Activated CD4-positive, alpha-beta memory T cell treated with anti-CD3 and anti-CD28 coated beads for 36 hours (primary cell): ENCODE data around the gene LARP1. TPM values are rescaled to one million over a fixed set of nuclear protein-coding genes. Genes with fewer than 3 reads are reported as not detected.
"Not testable (repeated sequence)": the region's sequence is repeated elsewhere in the genome, so short reads cannot be mapped to it uniquely, and the experiment has no call there.

Experiments
- CTCF ChIA-PET: fragments of 350-600 bp; sonication (Branson Sonifier 250); formaldehyde crosslinking; loops from one replicate; lab custom pipeline; 2021; ENCODE audit warnings: antibody characterized with exemption, inconsistent platforms; lab: Charles Lee
- POLR2A ChIA-PET: fragments of 350-600 bp; sonication (Branson Sonifier 250); formaldehyde crosslinking; loops from one replicate; lab custom pipeline; 2021; ENCODE audit warnings: antibody characterized with exemption; lab: Charles Lee
- DNase-seq: peaks from one replicate; pipeline ENCODE4 v3.0.0-alpha.2; 2020
- H3K27ac Mint-ChIP-seq: one replicate; pipeline ENCODE4 v1.8.0; 2021; ENCODE audit warnings: mixed read lengths
- H3K27me3 Mint-ChIP-seq: one replicate; pipeline ENCODE4 v1.8.0; 2021; ENCODE audit warnings: mixed read lengths
- H3K36me3 Mint-ChIP-seq: one replicate; pipeline ENCODE4 v1.8.0; 2021; ENCODE audit warnings: mixed read lengths
- H3K4me1 Mint-ChIP-seq: one replicate; pipeline ENCODE4 v1.8.0; 2021; ENCODE audit warnings: low read depth, mixed read lengths
- H3K4me3 Mint-ChIP-seq: one replicate; pipeline ENCODE4 v1.8.0; 2021; ENCODE audit warnings: mild to moderate bottlenecking, mixed read lengths
- H3K9me3 Mint-ChIP-seq: one replicate; pipeline ENCODE4 v1.8.0; 2021; ENCODE audit warnings: mixed read lengths
- intact Hi-C: fragments of 100-400 bp; cut with micrococcal nuclease; formaldehyde crosslinking; loops from one replicate; pipeline ENCODE4 v1.15.1; 2023
- total RNA-seq, 2 experiments: library from RNA; stranded (reverse); gene quantifications; one replicate each; pipeline ENCODE4 v1.2.3, GENCODE V29; 2021

Gene LARP1
- total RNA-seq, 2 experiments from 2014 or later = 186 to 201 TPM

- CTCF ChIA-PET = no interaction called here
- Mint-ChIP-seq H3K4me3 (no peak overlapping the region), H3K27me3 (no peaks in the 10 kb centered on the region), H3K27ac (no peak overlapping the region), H3K36me3 (no peaks in the 10 kb centered on the region), H3K9me3 (no peaks in the 10 kb centered on the region), H3K4me1 (no peaks in the 10 kb centered on the region)
- intact Hi-C loops = no loop called here
- POLR2A ChIA-PET = no interaction called here
- DNase-seq = no peak
These were observed 32.2 kb upstream of the LARP1 start for GRCh38 chr5:154722936-154723335.

DNA sequence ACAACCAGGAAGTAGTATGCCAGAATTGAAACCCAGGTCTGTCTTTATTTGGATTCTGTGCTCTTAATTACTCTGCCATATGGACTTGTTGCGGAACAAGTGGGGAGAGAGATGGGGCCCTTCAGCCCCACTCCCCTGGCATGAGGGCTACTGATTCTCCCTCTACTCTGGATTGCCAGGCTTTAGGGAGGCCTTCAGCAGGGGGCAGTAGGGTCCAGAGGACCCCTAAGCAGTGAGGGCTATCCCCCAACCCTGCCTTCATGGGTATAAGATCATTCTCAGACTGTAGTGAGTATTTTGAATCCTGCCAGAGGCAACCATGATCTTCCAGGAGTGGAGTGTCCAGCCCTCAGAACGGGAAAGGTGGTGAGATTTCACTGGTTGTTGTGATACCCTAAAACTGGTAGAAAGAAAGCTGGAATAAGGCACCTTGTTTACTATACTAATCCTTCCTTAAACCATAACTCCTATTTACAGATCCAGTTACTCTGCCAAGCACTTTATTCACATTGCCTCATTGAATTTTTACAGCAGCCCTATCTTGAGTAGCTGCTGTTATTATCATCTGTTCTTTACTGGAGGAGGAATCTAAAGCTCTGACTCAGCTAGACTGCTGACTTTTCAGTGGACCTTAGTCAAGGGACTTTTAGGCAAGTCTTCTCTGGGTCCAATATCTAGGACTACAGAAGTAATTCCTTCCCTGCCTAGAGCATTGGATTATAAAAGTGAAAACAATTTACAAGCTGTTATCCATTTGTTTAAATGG is 31.3 kb upstream of the LARP1 start:
- H3K4me1 Mint-ChIP-seq = no peaks in the 10 kb centered on the region
- no peak overlapping the region for H3K4me3 Mint-ChIP-seq
- intact Hi-C loops = no loop called here
- CTCF ChIA-PET = no interaction called here
- H3K36me3 Mint-ChIP-seq = no peaks in the 10 kb centered on the region
- no peaks in the 10 kb centered on the region for H3K27me3 Mint-ChIP-seq
- no peak for DNase-seq
- H3K9me3 Mint-ChIP-seq = no peaks in the 10 kb centered on the region
- POLR2A ChIA-PET = no interaction called here
- no peak overlapping the region for H3K27ac Mint-ChIP-seq

DNA sequence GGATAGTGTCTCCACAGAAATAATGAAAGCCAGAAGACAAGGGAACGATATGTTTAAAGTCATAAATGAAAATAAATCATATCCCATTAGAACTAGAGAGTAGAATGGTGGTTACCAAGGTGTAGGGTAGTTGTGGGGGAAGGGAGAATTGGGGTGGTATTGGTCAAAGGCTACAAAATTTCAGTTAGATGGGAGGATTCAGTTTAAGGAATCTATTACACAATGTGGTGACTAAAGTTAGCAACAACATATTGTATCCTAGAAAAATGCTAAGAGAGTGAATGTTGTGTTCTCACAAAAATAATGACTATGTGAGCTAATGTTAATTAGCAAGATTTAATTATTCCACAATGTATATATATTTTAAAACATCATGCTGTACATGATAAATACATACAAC is 27.8 kb upstream of the LARP1 start:
- peaks cover 2% of the 10 kb centered on the region for H3K27me3 Mint-ChIP-seq
- H3K9me3 Mint-ChIP-seq = peaks cover 5% of the 10 kb centered on the region
- DNase-seq = no peak
- ChIA-PET CTCF (no interaction called here), POLR2A (no interaction called here)
- no peak overlapping the region for H3K27ac Mint-ChIP-seq
- no peak overlapping the region for H3K4me3 Mint-ChIP-seq
- H3K4me1 Mint-ChIP-seq = no peaks in the 10 kb centered on the region
- no peaks in the 10 kb centered on the region for H3K36me3 Mint-ChIP-seq
- intact Hi-C loops = no loop called here

GRCh38 chr5:154728939-154729588 is 26.1 kb upstream of the LARP1 start:
- H3K27ac Mint-ChIP-seq = no peak overlapping the region
- peaks cover 5% of the 10 kb centered on the region for H3K9me3 Mint-ChIP-seq
- no peaks in the 10 kb centered on the region for H3K4me1 Mint-ChIP-seq
- ChIA-PET CTCF (no interaction called here), POLR2A (no interaction called here)
- no peak for DNase-seq
- intact Hi-C loops = no loop called here
- no peak overlapping the region for H3K4me3 Mint-ChIP-seq
- no peaks in the 10 kb centered on the region for H3K36me3 Mint-ChIP-seq
- H3K27me3 Mint-ChIP-seq = peaks cover 2% of the 10 kb centered on the region

GRCh38 chr5:154729613-154730012 is 25.6 kb upstream of the LARP1 start:
- Mint-ChIP-seq H3K4me3 (no peak overlapping the region), H3K4me1 (no peaks in the 10 kb centered on the region), H3K27ac (no peak overlapping the region), H3K9me3 (peaks cover 5% of the 10 kb centered on the region), H3K27me3 (peaks cover 2% of the 10 kb centered on the region), H3K36me3 (no peaks in the 10 kb centered on the region)
- no peak for DNase-seq
- ChIA-PET CTCF (no interaction called here), POLR2A (no interaction called here)
- intact Hi-C loops = no loop called here

DNA sequence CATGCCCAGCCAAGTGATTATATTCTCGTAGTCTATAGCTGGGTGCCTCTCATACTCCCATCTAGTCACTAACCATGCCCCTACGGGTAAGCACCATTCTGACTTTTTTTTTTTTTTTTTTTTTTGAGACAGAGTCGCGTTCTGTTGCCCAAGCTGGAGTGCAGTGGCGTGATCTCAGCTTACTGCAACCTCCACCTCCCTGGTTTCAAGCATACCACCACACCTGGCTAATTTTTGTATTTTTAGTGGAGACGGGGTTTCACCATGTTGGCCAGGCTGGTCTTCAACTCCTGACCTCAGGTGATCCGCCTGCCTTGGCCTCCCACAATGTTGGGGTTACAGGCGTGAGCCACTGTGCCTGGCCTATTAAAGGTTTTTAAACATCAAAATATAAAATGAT is 24.4 kb upstream of the LARP1 start:
- H3K27me3 Mint-ChIP-seq, DNase-seq, H3K4me3 Mint-ChIP-seq, CTCF ChIA-PET, H3K27ac Mint-ChIP-seq, H3K4me1 Mint-ChIP-seq, intact Hi-C loops, H3K36me3 Mint-ChIP-seq, POLR2A ChIA-PET, H3K9me3 Mint-ChIP-seq: not testable (repeated sequence)

GRCh38 chr5:154732212-154732611 is 23.0 kb upstream of the LARP1 start:
- ChIA-PET POLR2A (no interaction called here), CTCF (no interaction called here)
- no peak for DNase-seq
- intact Hi-C loops = no loop called here
- no peak overlapping the region for H3K4me3 Mint-ChIP-seq
- H3K4me1 Mint-ChIP-seq = no peaks in the 10 kb centered on the region
- H3K27ac Mint-ChIP-seq = no peak overlapping the region
- peaks cover 2% of the 10 kb centered on the region for H3K27me3 Mint-ChIP-seq
- peaks cover 5% of the 10 kb centered on the region for H3K9me3 Mint-ChIP-seq
- no peaks in the 10 kb centered on the region for H3K36me3 Mint-ChIP-seq

DNA sequence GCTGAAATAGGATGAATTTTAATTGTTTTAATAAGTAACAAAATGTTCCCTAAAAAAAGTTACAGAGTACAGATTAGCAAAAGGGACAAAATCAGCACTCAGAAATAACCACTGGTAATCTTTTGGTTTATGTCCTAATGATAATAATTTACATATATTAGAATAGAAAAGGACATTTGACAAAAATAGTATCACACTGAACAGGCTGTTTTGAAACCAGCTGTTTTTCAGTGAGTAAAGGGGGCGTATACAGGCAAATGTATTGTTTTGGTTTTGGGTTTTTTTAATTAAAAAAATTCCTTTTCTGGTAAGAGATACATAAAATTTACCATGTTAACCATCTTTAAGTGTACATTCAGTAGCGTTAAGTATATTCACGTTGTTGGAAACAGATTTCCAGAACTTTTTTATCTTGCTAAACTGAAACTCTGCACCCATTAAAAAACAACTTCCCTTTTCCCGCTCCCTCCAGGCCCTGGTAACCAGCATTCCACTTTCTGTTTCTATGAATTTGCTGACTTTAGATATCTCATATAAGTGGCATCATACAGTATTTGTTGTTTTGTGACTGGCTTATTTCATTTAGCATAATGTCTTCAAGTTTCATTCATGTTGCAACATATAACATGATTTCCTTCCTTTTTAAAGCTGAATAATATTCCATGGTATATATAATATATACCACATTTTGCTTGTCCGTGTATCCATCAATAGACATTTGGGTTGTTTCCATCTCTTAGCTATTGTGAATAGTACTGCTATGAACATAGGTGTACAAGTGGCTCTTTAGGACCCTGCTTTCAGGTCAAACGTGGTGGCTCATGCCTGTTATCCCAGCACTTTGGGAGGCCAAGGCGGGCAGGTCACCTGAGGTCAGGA is 20.6 kb upstream of the LARP1 start:
- H3K36me3 Mint-ChIP-seq = no peaks in the 10 kb centered on the region
- CTCF ChIA-PET = no interaction called here
- no peaks in the 10 kb centered on the region for H3K4me1 Mint-ChIP-seq
- H3K4me3 Mint-ChIP-seq = no peak overlapping the region
- intact Hi-C loops = no loop called here
- peaks cover 2% of the 10 kb centered on the region for H3K27me3 Mint-ChIP-seq
- no peak for DNase-seq
- H3K27ac Mint-ChIP-seq = no peak overlapping the region
- POLR2A ChIA-PET = no interaction called here
- peaks cover 4% of the 10 kb centered on the region for H3K9me3 Mint-ChIP-seq

GRCh38 chr5:154735362-154735761 is 19.8 kb upstream of the LARP1 start:
- H3K27ac Mint-ChIP-seq, H3K36me3 Mint-ChIP-seq, POLR2A ChIA-PET, H3K4me1 Mint-ChIP-seq, H3K4me3 Mint-ChIP-seq, intact Hi-C loops, H3K9me3 Mint-ChIP-seq, H3K27me3 Mint-ChIP-seq, CTCF ChIA-PET, DNase-seq: not testable (repeated sequence)

DNA sequence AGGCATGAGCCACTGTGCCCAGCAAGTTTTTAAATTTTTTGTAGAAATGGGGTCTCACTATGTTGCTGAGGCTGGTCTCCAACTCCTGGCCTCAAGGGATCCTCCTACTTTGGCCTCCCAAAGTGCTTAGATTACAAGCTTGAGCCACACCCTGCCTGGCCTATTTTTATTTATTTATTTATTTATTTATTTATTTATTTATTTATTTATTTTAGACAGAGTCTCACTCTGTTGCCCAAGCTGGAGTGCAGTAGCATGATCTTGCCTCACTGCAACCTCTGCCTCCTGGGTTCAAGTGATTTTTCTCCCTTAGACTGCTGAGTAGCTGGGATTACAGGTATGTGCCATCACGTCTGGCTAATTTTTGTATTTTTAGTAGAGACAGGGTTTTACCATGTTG is 18.8 kb upstream of the LARP1 start:
- H3K4me1 Mint-ChIP-seq, CTCF ChIA-PET, DNase-seq, intact Hi-C loops, POLR2A ChIA-PET, H3K36me3 Mint-ChIP-seq, H3K9me3 Mint-ChIP-seq, H3K27me3 Mint-ChIP-seq, H3K4me3 Mint-ChIP-seq, H3K27ac Mint-ChIP-seq: not testable (repeated sequence)

- POLR2A ChIA-PET = no interaction called here
- Mint-ChIP-seq H3K27ac (no peak overlapping the region), H3K9me3 (no peaks in the 10 kb centered on the region), H3K4me1 (no peaks in the 10 kb centered on the region), H3K4me3 (no peak overlapping the region), H3K36me3 (no peaks in the 10 kb centered on the region), H3K27me3 (no peaks in the 10 kb centered on the region)
- CTCF ChIA-PET = no interaction called here
- DNase-seq = no peak
- intact Hi-C loops = no loop called here
These were observed 17.4 kb upstream of the LARP1 start for GRCh38 chr5:154737667-154738320.

- no peak for DNase-seq
- no peaks in the 10 kb centered on the region for H3K9me3 Mint-ChIP-seq
- H3K27ac Mint-ChIP-seq = no peak overlapping the region
- intact Hi-C loops = no loop called here
- no peaks in the 10 kb centered on the region for H3K4me1 Mint-ChIP-seq
- POLR2A ChIA-PET = no interaction called here
- H3K27me3 Mint-ChIP-seq = no peaks in the 10 kb centered on the region
- H3K36me3 Mint-ChIP-seq = no peaks in the 10 kb centered on the region
- no peak overlapping the region for H3K4me3 Mint-ChIP-seq
- CTCF ChIA-PET = no interaction called here
These were observed 14.7 kb upstream of the LARP1 start for GRCh38 chr5:154740483-154740882.
